HG03439 (cell line): ENCODE measurements around the gene RNF213.
"Not testable (repeated sequence)": the region's sequence is repeated elsewhere in the genome, so short reads cannot be mapped to it uniquely, and the experiment has no call there.

Source experiments
- ATAC-seq: cut with Tn5 transposase; IDR thresholded peaks from one replicate; pipeline ENCODE4 v1.9.1; 2021; ENCODE audit warnings: mild to moderate bottlenecking, moderate library complexity; ENCODE audit not compliant: unreplicated experiment

The RNF213 gene

GRCh38 chr17:80223838-80224497 is 36.7 kb upstream of the RNF213 start:
- ATAC-seq = no peak

- ATAC-seq = no peak
These were observed 36.0 kb upstream of the RNF213 start for GRCh38 chr17:80224683-80225082.

- ATAC-seq = no peak
These were observed 35.4 kb upstream of the RNF213 start for GRCh38 chr17:80225230-80225629.

GRCh38 chr17:80227156-80227555 is 33.5 kb upstream of the RNF213 start:
- no peak for ATAC-seq

GRCh38 chr17:80227666-80228065 is 33.0 kb upstream of the RNF213 start:
- no peak for ATAC-seq

GRCh38 chr17:80228477-80228876 is 32.2 kb upstream of the RNF213 start:
- ATAC-seq = no peak

GRCh38 chr17:80229011-80229410 is 31.6 kb upstream of the RNF213 start:
- ATAC-seq = no peak

GRCh38 chr17:80232438-80232837 is 28.2 kb upstream of the RNF213 start:
- ATAC-seq = no peak

- no peak for ATAC-seq
These were observed 27.4 kb upstream of the RNF213 start for GRCh38 chr17:80233202-80233601.

- ATAC-seq = no peak
These were observed 23.7 kb upstream of the RNF213 start for GRCh38 chr17:80236911-80237310.

- ATAC-seq = no peak
These were observed 23.3 kb upstream of the RNF213 start for GRCh38 chr17:80237386-80237785.

- no peak for ATAC-seq
These were observed 18.1 kb upstream of the RNF213 start for GRCh38 chr17:80242505-80242904.

- ATAC-seq = no peak
These were observed 16.9 kb upstream of the RNF213 start for GRCh38 chr17:80243526-80244433.

GRCh38 chr17:80244448-80244847 is 16.2 kb upstream of the RNF213 start:
- not testable (repeated sequence) for ATAC-seq

- ATAC-seq = no peak
These were observed 15.7 kb upstream of the RNF213 start for GRCh38 chr17:80244871-80245509.

GRCh38 chr17:80245566-80246265 is 14.9 kb upstream of the RNF213 start:
- no peak for ATAC-seq

- no peak for ATAC-seq
These were observed 14.4 kb upstream of the RNF213 start for GRCh38 chr17:80246266-80246681.

- no peak for ATAC-seq
These were observed 13.9 kb upstream of the RNF213 start for GRCh38 chr17:80246726-80247125.

GRCh38 chr17:80247561-80247960 is 13.1 kb upstream of the RNF213 start:
- no peak for ATAC-seq

GRCh38 chr17:80248001-80248893 is 12.4 kb upstream of the RNF213 start:
- ATAC-seq = no peak
